ENCODE measurements around the gene GP1BA. TPM values are rescaled to one million over a fixed set of nuclear protein-coding genes. Genes with fewer than 3 reads are reported as not detected.

The GP1BA gene
- total RNA-seq: 1 to 10 TPM in 1 of 2 donors, not detected in 1; 2.3 TPM
- under 1 TPM; 0.03 to 0.18 TPM for polyA plus RNA-seq

DNA sequence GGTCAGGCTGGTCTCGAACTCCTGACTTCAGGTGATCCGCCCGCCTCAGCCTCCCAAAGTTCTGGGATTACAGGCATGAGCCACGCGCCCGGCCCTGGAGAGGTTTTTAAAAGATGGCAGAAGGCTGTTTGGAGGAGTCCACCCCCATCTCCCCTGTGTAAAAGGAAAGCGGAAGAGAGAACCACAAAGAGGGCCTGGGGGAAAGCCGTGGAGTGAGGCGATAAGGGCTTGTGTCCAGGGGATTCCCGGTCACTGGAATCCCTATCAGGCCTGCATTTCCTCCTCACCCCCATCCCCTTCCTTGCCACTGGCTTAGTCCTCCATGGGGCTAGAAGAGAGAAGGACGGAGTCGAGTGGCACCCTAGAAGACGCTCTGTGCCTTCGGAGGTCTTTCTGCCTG is at the start of gene GP1BA:
Gene GP1BA (plus strand): TSS at position 315 of the 400 bp plus-strand sequence. CDS start 328 bp downstream, outside the sequence.
- Histone ChIP-seq H3K27ac (ENCODE audit: low read depth in 1 of 2, low read length in 2 of 2) (no peak within 1 kb of the TSS), H3K36me3 (ENCODE audit: control insufficient read depth in 4 of 4, insufficient read depth in 3 of 4, low read depth in 1 of 4, low read length in 3 of 4) (peaks cover 0 to 9% (median 4%) of the 10 kb centered on the region in 4 donors), H3K27me3 (ENCODE audit: control insufficient read depth in 4 of 4, insufficient read depth in 4 of 4, low read length in 3 of 4) (no peaks in the 10 kb centered on the region), H3K4me1 (ENCODE audit: control insufficient read depth in 4 of 4, insufficient read depth in 4 of 4, low read length in 3 of 4) (peaks cover 0 to 11% (median 6%) of the 10 kb centered on the region in 4 donors), H3K4me3 (ENCODE audit: low read depth in 1 of 3, low read length in 3 of 3) (no peak within 1 kb of the TSS), H3K9ac (ENCODE audit: low read depth in 1 of 2, low read length in 2 of 2) (no peak within 1 kb of the TSS), H3K9me3 (ENCODE audit: control insufficient read depth in 4 of 4, low read length in 3 of 4) (no peaks in the 10 kb centered on the region)
- TF ChIP-seq RAD21 (IDR thresholded peaks at IDR 0.05) (no peak), RXRA (IDR thresholded peaks at IDR 0.05) (no peak), MAX (IDR thresholded peaks at IDR 0.05) (no peak), HNF4A (conservative IDR thresholded peaks at IDR 0.05) (no peak), EGR1 (IDR thresholded peaks at IDR 0.05; ENCODE audit: low read depth in 2 of 2) (no peak), TAF1 (conservative IDR thresholded peaks at IDR 0.05) (no peak), NR2F2 (IDR thresholded peaks at IDR 0.05) (no peak), FOXA2 (IDR thresholded peaks at IDR 0.05) (no peak), YY1 (IDR thresholded peaks at IDR 0.05) (no peak), GABPA (IDR thresholded peaks at IDR 0.05 in 1 of 2, conservative IDR thresholded peaks at IDR 0.05 in 1 of 2) (no peak)
- no peak for DNase-seq (ENCODE audit: low spot score)
- WGBS: 74% methylated on average over 14 of the region's 14 CpGs

- TF ChIP-seq EGR1 (IDR thresholded peaks at IDR 0.05; ENCODE audit: low read depth in 2 of 2) (no peak), MAX (IDR thresholded peaks at IDR 0.05) (no peak), GABPA (IDR thresholded peaks at IDR 0.05 in 1 of 2, conservative IDR thresholded peaks at IDR 0.05 in 1 of 2) (no peak), RAD21 (IDR thresholded peaks at IDR 0.05) (no peak), FOXA2 (IDR thresholded peaks at IDR 0.05) (no peak), YY1 (IDR thresholded peaks at IDR 0.05) (no peak), REST (IDR thresholded peaks at IDR 0.05) (no peak), FOXA1 (IDR thresholded peaks at IDR 0.05) (no peak), SP1 (IDR thresholded peaks at IDR 0.05) (no peak), RXRA (IDR thresholded peaks at IDR 0.05) (no peak), TAF1 (conservative IDR thresholded peaks at IDR 0.05) (no peak), HNF4A (conservative IDR thresholded peaks at IDR 0.05) (no peak), JUND (IDR thresholded peaks at IDR 0.05) (no peak)
- TF ChIP-seq, protein P1, sequence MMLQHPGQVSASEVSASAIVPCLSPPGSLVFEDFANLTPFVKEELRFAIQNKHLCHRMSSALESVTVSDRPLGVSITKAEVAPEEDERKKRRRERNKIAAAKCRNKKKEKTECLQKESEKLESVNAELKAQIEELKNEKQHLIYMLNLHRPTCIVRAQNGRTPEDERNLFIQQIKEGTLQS (IDR thresholded peaks at IDR 0.05): no peak
- no peak for DNase-seq (ENCODE audit: low spot score)
- Histone ChIP-seq H3K36me3 (ENCODE audit: control insufficient read depth in 4 of 4, insufficient read depth in 3 of 4, low read depth in 1 of 4, low read length in 3 of 4) (peaks cover 8 to 39% (median 20%) of the 10 kb centered on the region in 4 donors), H3K27me3 (ENCODE audit: control insufficient read depth in 4 of 4, insufficient read depth in 4 of 4, low read length in 3 of 4) (no peaks in the 10 kb centered on the region), H3K9me3 (ENCODE audit: control insufficient read depth in 4 of 4, low read length in 3 of 4) (no peaks in the 10 kb centered on the region), H3K27ac (ENCODE audit: low read depth in 1 of 2, low read length in 2 of 2) (no peak overlapping the region), H3K4me1 (ENCODE audit: control insufficient read depth in 4 of 4, insufficient read depth in 4 of 4, low read length in 3 of 4) (peaks cover 0 to 5% (median 3%) of the 10 kb centered on the region in 4 donors), H3K4me3 (ENCODE audit: low read depth in 1 of 3, low read length in 3 of 3) (no peak overlapping the region), H3K9ac (ENCODE audit: low read depth in 1 of 2, low read length in 2 of 2) (no peak overlapping the region)
- 96% methylated on average over 4 of the region's 4 CpGs for whole genome bisulfite sequencing
These were observed 47.6 kb upstream of the GP1BA start for GRCh38 chr17:4884489-4884888.
